ENCODE results near the gene EPHX1.
"Not testable (repeated sequence)": the region's sequence is repeated elsewhere in the genome, so short reads cannot be mapped to it uniquely, and the experiment has no call there.

EPHX1 gene

GRCh38 chr1:225817611-225818061 is 7.7 kb downstream of the EPHX1 start:
- peak; percentile 52 for DNase-seq

DNA sequence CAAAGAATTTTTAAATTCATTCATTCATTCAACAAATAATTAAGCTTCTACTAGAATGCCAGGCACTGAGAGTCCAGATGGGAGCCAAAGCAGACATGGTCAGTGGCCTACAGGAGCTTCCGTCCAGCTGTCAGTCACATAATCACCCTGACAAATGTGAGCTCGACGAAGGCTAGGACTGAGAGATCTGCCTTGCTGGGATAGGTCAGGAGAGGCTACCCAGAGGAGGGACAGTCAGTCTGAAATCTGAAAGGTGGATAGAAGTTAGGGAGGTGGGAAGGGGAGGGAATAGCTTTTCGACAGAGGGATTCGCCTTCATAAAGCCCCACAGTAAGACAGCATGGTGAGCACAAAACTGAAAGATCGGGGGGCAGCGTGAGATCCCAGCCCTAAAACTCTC is 8.3 kb downstream of the EPHX1 start:
- DNase-seq, result no peak

GRCh38 chr1:225819346-225820192 is 9.6 kb downstream of the EPHX1 start:
- DNase-seq, result no peak

DNA sequence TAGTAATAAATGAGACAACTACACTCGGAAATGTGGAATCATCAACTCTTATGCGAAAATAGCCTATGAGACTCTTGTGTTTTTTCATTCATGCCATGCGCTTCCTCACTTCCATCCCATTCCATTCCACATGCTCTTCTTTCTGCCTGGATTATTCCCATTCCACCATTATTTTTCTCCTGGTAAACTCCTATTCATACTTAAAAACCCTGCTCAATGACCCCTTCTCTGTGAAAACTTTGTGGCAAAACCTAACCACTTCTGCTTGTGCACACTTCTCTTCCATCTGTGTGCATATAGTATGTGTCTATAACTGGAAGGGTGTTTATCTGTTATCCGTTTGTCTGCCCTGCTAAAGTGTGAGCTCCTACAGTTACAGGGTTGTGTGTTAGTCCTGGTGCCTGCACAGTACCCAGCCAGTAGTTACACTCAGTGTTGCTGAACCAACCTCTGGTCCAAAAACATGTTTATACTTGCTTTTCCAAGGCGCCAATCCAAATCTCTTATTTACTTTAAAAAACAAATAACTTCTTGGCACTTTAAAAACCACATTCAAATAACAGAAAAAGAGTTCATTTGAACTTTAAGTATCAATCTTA is 10.7 kb downstream of the EPHX1 start:
- no peak for DNase-seq

DNA sequence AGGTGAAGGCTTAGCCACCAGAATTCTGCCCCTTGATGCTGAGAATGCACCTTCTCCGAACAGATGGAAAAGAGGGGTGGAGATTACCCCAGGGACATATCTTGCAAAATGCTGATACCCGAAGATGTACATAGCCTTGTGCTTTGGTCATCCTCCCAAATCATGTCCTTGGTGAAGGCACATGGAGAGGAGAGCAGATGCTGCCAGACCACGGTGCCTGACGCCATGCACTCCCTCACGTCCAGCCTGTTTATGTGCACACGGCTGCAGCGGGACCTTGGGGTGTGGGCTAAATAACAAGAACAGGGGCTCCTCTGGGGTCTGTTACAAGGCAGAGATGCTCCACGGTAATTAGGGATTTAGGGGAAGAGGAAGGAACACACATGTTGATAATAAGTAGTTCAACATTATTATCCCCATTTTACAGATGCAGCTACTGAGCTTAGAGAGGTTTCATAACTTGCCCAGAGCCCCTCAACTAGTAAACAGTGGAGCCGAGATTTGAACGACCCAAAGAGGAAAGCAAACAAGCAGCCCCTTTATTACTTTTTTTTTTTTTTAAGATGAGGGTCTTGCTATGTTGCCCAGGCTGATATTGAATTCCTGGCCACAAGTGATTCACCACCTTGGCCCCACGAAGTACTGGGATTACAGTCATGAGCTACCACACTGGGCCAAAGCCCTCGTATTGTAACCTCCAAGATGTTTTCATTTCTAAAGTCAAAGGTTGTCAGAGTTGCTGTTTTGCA is 12.9 kb downstream of the EPHX1 start:
- DNase-seq, result peak; percentile 53

DNA sequence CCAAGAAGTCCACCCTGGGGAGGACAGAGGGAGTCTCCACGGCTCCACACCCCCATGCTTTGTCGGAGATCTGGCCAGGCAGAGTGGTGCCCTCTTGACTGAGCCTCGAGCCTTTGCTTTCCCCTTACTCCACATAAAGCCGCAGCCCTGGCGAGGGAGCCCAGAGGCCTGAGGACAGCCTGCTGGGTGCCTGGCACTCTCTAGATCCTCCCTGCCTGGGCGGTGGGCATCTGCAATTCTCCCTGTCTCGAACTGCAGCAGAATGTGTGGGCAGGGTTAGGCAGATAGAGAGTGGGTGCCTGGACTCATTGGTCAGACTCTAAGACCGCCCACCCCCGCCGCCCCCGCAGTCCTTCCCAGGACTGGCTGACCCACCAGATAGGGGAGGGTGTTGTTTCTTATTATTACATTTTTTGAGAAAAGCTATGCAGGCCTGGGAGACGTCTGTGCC is 13.9 kb downstream of the EPHX1 start:
- DNase-seq, result peak; percentile 55

- peak; percentile 95 for DNase-seq
These were observed 14.6 kb downstream of the EPHX1 start for GRCh38 chr1:225824533-225824941.

GRCh38 chr1:225825078-225825477 is 15.2 kb downstream of the EPHX1 start:
- DNase-seq, result peak; percentile 91

DNA sequence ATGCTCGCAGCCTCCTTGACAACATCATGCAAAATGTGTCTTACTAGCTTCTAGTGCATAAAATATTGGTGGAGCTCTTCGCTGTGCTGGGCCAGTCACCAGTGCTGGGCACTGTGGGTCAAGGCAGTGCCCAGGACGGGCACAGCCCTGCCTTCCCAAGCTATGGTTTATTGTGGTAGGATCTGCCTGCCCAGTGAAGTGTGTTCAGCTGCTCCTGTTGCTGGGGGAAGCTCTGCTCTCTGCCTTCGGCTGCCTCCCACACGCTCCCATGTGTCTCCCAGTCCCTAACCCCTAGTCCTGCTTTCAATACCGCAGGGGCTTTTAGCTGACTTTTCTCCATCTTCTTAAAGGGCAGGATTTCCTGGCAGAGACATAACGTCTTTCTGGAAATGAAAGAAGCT is 15.7 kb downstream of the EPHX1 start:
- DNase-seq, result peak; percentile 61

DNA sequence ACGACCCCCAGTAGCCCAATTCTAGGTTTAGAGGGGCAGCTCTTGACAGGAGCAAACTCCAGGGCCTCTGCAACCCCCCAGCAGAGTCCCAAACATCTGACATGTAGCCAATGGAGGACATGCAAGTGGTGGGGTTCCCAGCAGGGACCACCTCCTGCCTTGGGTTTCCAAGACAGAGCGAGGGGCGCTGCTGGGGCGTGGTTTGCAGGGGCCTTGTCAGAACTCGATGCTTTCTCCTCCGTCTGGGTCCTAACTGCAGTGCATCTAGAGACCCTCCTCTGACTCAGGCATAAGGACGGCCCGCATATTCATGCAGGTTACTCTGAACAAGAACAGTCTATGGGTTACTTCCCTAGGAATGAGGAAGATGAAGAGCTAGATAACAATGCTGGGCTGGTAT is 17.2 kb downstream of the EPHX1 start:
- DNase-seq, result no peak

- DNase-seq, result no peak
These were observed 18.9 kb downstream of the EPHX1 start for GRCh38 chr1:225828706-225829345.

DNA sequence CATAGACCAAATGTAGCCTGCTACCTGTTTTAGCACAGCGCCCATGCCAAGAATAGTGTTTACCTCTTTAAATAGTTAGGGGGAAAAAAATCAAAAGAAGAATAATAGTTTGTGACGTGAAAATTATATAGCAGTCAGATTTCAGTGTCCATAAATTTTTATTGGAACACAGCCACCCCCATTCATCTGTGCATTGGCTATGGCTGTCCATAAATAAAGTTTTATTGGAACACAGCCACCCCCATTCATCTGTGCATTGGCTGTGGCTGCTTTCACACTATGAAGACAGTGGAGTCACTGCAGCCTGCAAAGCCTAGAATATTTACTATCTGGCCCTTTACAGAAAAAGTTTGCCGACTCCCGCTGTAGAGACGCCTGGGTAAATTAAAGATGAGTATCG is 20.9 kb downstream of the EPHX1 start:
- peak; percentile 93 for DNase-seq

DNA sequence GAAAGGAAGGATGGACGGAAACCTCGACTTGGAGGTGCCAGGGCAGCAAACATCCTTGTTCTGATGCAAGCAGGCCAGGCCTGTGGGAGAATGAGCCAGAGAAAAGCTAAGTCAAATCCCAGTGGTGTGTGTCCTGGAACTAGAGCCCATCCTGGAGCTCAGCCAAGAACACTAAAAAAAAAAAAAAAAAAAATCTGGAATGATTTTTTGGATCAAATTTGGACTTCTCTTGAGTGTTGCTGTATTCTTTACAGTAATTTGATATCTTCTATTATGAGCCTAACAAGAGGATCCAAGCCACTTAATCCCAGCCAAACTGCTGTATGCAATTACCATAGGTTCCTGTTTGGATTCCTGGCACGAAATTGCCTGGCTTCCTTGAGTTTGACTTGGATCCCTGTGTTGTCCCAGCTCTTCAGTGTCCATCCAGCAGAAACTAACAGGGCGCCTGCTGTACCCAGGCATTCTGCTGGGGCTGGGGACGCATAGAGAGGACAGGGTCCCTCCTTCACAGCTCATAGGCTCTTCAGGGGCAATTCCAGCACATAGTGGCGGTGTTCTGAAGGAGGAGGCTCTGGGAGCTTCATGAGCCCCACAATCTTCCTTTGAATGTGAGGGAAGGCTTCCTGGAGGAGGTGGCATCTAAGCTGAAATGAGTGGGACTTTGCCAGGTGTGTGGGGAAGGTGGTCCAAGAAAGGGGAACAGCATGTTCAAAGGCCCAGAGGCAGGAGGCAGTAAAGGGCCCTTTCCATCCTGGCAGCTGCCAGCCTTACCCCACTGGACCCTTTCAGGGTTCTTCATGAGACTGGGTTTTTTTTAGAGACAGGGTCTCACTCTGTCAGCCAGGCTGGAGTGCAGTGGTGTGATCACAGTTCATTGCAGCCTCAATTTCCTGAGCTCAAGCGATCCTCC is 24.7 kb downstream of the EPHX1 start:
- DNase-seq, result peak; percentile 81

- DNase-seq, result peak; percentile 14
These were observed 25.9 kb downstream of the EPHX1 start for GRCh38 chr1:225835856-225836255.

DNA sequence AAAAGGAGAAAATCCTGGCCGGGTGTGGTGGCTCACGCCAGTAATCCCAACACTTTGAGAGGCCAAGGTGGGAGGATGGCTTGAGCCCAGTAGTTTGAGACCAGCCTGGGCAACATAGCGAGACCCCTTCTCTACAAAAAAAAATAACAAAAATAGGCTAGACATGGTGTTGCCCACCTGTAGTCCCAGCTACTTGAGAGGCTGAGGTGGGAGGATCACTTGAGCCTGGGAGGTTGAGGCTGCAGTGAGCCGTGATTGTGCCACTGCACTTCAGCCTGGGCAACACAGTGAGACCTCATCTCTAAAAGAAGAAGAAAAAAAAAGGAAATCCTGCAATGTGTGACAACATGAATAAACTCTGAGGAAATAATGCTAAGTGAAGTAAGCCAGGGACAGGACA is 26.4 kb downstream of the EPHX1 start:
- not testable (repeated sequence) for DNase-seq

DNA sequence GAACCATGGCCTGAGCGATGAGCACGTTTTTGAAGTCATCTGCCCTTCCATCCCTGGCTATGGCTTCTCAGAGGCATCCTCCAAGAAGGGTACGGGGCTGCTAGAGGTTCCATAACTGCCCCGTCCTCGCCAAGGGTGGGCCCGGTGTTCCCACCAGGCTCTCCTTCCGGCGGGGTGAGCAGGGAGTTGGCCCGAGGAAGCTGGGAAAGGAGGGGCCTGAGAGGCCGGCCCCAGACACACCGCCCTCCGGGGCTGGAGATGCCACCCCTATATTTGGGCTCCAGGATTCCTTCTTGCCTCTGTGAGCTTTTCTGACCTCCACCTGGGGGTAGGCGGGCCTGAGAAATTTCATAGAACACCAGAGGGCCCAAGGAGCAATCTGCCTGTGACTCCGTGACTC is 28.9 kb downstream of the EPHX1 start:
- DNase-seq, result no peak

GRCh38 chr1:225840223-225840610 is 30.3 kb downstream of the EPHX1 start:
- no peak for DNase-seq

DNA sequence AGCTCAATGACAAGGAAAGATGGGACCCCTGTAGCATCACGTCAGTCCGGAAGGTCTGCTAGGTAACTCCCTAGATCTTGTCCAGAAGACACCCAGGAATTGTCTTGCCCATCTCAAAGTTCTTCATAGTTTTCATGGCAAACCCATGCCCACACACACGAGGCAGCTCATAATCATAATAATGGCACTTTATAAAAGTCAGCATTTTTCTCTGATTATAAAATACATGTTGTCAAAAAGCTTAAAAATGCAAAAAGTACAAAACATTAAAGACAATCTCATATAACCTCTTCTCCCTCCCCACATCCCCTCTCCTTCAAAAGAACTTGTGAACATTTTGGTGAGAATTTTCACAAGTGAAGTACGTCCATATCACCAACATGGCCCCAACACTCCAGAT is 30.8 kb downstream of the EPHX1 start:
- DNase-seq, result no peak

GRCh38 chr1:225842074-225842473 is 32.1 kb downstream of the EPHX1 start:
- no peak for DNase-seq

GRCh38 chr1:225842788-225843425 is 33.0 kb downstream of the EPHX1 start:
- peak; percentile 22 for DNase-seq

GRCh38 chr1:225843426-225843795 is 33.5 kb downstream of the EPHX1 start:
- no peak for DNase-seq

Data from NCI-H69 (cell line).